GM21528 (cell line): ENCODE data around the gene PAK6.

Source experiments
- ATAC-seq: cut with Tn5 transposase; IDR thresholded peaks from one replicate; pipeline ENCODE4 v1.9.1; 2021; ENCODE audit warnings: mild to moderate bottlenecking, moderate library complexity; ENCODE audit not compliant: unreplicated experiment, low FRiP score

PAK6 gene

DNA sequence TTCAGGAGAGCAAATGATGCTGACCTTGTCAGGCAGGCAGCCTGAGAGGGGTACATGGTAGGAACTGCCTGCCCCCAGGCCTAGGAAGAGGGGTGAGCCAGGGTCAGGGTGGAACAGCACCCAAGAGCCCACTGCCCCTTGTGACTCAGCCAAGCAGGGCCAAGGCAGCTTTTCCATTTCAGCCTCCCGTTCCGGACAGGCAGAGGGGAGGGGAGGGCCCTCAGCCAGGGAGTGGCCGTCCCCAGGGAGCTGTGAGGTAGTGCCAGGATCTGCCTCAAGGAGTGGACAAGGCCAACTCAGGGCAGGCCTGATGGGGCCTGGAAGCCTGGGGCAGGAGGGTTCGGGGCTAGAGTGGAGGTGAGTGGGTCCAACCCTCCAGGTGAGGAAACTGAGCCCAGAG, 49.1 kb downstream of the PAK6 start:
- ATAC-seq = no peak

DNA sequence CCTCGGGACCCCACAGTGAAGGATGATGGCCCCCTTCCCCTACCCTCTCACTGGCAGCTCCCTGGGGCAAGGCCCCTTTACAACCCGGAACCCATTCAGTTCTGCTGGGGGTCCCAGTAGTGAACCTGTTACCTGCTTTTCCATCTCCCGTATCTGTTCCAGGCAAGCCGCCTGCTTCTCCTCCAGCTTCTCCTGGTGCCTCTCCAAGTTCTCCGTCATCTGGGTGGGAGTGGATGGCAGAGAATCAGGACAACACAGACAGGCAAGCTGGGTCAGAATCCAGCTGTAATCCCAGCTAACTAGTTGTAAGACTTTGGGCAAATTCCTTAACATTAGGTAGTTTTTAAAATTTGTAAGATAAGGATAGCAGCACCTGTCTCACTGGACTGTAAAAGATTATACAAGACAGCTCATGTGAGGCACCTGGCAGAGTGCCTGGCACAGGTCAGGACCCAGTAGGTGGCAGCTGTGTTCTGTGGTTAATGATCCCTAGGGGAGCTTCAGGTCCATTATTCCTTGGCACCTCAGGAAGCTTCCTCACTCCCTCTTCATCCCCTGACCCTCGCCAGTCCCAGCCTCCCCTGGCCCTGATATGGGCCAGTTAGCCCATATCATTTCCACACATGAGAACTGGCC, 50.4 kb downstream of the PAK6 start:
- no peak for ATAC-seq

DNA sequence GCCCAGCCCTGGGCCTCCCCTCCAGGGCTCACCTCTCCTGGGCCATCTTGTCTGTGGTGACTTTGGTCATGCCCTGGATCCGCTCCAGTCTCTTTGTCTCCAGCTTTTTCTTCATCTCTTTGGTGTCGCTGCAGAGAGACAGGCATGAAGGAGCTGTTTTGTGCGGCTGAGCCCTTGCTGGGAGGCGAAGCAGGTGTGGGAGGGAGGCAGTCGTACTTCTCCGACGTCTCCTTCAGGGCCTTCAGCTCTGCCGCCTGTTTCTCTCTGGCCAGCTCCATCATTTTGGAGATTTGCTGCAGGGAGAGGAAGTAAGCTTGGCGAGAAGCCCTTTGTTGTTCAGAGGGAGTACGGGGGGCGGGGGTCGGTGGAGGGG, 51.7 kb downstream of the PAK6 start:
- no peak for ATAC-seq

GRCh38 chr15:40290918-40291574, 52.2 kb downstream of the PAK6 start:
- ATAC-seq = no peak

DNA sequence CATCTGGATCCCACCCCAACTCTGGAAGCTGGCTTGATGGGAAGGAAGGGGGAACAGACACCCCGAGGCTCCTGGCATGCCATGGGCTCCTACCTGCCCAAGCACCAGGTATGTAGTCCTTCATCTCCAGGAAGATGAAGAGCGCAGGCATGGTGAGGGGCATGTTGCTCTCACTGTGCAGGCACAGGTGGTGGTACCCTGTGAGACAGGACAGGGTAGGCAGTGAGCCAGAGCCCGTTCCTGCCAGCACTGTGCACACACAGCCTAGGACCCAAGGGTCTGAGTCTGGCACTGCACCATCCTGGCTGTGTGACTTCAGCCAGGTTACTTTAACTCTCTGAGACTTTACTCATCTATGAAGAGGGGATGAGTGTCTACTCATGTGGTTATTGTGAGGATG, 53.4 kb downstream of the PAK6 start:
- ATAC-seq = no peak

- ATAC-seq = no peak
These were observed 54.1 kb downstream of the PAK6 start for GRCh38 chr15:40293006-40293405.

DNA sequence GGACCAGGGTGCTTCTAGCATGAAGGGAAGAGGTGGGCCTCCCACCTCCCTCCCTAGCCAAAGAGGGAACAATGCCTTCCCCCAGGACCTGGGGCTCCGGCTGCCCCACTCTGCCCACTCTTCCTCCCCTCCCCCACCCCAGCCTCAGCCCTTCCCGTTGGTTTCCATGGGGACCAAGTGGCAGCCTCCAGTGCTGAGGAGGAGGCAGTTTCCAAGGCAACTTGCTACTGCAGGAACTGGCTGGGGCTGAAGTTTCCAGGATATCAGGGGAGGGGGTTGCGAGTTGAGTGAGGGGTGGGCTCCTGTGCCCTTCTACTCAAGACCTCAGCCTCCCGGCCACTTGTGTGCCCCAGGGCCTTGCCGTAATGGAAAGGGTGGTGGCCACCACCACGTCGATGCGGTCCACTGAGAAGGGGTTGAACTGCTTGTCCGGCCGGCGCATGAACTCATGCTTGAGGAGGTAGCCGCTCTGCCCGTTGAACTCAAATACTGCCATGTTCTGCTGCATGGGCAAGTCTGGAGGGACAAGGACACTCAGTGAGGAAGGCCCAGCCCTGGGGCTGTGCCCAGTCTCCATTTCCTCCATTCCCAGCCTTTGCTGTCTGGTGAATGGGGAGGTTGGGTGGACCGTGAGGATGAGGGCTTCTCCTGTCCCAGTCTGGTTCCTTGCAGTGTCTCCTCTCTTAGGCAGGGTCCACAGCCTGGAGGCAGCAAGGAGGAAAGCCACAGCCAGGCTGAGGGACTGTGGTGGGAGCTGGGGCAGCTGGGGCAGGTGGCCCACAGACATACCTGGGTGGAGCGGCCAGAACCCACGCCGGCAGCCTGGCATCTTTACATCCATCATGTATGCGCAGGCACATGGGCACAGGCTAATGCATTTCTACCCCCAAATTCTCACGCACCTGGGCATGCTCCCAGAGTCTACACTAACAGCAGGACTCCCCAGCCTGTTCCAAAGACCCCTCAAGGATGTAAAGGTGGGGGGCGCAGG, 55.3 kb downstream of the PAK6 start:
- no peak for ATAC-seq

DNA sequence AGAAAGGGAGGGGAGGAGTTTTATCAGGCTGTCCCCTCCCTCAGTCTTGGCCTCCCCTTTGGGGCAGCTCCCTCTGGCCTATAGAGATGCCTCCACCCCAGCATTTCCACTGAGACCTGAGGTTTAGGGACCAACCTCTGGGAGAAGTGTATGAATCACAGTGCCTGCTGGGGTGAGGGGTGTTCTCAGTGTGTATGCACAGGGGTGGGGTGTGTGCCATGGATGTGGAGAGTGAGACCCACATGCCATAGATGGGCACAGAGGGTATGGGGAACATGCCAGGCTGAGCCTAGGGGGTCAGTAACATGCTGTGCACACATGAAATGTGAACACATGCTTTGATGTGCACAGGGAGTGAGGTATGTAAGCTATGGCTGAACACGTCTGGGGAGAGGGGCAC, 56.4 kb downstream of the PAK6 start:
- no peak for ATAC-seq

GRCh38 chr15:40295877-40296560, 57.2 kb downstream of the PAK6 start:
- no peak for ATAC-seq

GRCh38 chr15:40296561-40297230, 57.8 kb downstream of the PAK6 start:
- no peak for ATAC-seq

DNA sequence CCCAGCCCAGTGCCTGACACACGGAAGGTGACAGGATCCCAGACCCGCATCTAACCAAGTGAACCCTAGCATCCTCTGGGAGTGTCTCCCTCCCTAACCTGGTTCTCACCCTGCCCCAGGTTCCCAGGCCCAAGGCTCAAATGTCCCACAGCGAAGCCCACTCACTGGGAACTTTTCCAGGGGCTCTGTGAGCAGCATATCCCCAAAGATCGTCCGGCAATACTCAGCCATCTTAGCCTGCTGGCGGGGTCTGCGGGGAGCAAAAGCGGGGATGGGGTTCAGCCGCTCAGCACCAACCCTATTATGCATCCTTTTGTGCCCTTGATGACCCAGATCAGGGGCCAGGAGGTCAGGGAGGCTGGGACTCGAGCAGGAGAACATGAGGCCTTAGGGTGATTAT, 58.5 kb downstream of the PAK6 start:
- no peak for ATAC-seq

- no peak for ATAC-seq
These were observed 59.5 kb downstream of the PAK6 start for GRCh38 chr15:40298216-40298935.

DNA sequence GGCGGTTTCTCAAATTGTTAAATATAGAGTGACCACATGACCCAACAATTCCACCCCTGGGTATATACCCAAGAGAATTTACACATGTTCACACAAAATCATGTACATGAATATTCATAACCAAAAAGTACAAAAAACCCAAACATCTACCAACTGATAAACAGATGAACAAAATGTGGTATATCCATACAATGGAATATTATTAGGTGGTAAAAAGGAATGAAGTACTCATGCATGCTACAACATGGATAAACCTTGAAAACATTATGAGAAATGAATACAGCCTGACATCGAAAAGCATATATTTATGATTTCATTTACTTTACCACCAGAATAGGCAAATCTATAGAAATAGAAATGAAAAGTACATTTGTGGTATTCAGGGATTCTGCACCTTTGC, 61.5 kb downstream of the PAK6 start:
- no peak for ATAC-seq

DNA sequence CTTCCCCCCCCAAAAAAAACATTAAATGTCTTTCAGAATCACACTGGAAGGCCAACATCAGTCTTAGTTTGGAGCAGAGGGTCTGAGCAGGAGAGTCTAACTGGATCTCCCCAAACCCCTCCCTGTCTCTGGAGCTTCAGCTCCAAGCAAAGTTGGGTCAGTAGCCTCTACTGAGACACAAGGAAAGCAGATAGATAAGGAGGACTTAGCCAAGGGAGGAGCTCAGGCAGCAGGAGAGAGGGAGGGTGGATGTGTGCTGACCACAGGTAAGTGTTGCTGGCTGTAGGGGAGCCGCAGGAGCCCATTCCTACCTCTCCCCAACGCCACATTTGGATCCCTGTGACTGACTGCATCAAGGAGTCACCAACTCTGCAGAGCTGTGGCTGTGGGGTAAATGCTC, 61.9 kb downstream of the PAK6 start:
- ATAC-seq = no peak

GRCh38 chr15:40301467-40302179, 62.8 kb downstream of the PAK6 start:
- no peak for ATAC-seq

GRCh38 chr15:40302288-40302886, 63.5 kb downstream of the PAK6 start:
- no peak for ATAC-seq

GRCh38 chr15:40302981-40303380, 64.1 kb downstream of the PAK6 start:
- no peak for ATAC-seq

- ATAC-seq = no peak
These were observed 64.7 kb downstream of the PAK6 start for GRCh38 chr15:40303576-40303975.

DNA sequence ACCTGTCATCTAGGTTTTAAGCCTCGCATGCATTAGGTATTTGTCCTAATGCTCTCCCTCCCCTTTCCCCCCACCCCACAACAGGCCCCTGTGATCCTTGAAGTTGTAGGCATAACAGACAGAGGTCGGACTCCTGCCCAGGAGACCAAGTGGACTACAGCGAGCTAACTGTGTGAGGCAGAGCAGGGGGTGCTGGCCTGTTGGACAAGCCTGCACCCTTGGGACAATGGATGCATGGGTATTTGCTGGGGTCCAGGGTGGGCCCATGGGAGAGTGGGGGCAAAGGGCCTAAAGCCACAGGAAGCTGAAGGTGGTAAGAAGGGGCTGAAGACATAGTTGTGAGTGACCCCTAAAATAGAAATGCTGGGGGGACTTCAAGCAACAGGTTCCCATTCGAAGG, 66.4 kb downstream of the PAK6 start:
- no peak for ATAC-seq
